ENCODE results near the gene MEX3C. TPM values are rescaled to one million over a fixed set of nuclear protein-coding genes. Genes with fewer than 3 reads are reported as not detected.

The MEX3C gene
- polyA plus RNA-seq, 1 donor from 2014 or later, result 58.6 TPM

DNA sequence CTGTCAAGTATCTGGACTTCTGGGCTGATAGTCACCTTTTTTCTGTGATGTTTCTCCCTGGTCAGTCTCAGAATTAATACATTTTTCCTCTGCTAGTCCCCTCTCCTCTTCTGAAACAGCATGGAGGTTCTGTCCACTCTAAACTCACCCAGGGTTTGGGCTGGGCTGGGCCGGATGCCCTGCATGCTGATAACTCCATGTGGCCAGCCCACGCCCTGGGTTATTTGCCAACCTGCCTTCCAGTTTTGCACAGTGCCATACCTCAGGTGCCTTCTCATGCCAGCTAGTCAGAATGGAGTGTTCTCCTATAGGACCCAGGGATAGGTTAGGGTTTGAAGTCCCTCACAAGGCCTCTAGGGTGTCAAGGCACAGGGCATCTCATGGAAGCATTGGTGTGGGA lies 32.2 kb downstream of the MEX3C start:
- TF ChIP-seq RAD21 (conservative IDR thresholded peaks at IDR 0.05) (no peak), EP300 (conservative IDR thresholded peaks at IDR 0.05; ENCODE audit: poor library complexity, severe bottlenecking) (no peak), SMC3 (conservative IDR thresholded peaks at IDR 0.05; ENCODE audit: poor library complexity) (no peak), MXI1 (conservative IDR thresholded peaks at IDR 0.05; ENCODE audit: poor library complexity, severe bottlenecking) (no peak), POLR2AphosphoS5 (IDR thresholded peaks at IDR 0.05) (no peak), EZH2 (IDR thresholded peaks at IDR 0.05; ENCODE audit: borderline replicate concordance, insufficient read depth, low read length, poor library complexity, severe bottlenecking) (no peak), TAF1 (IDR thresholded peaks at IDR 0.05; ENCODE audit: low read depth) (no peak)
- TF ChIP-seq, protein P1, sequence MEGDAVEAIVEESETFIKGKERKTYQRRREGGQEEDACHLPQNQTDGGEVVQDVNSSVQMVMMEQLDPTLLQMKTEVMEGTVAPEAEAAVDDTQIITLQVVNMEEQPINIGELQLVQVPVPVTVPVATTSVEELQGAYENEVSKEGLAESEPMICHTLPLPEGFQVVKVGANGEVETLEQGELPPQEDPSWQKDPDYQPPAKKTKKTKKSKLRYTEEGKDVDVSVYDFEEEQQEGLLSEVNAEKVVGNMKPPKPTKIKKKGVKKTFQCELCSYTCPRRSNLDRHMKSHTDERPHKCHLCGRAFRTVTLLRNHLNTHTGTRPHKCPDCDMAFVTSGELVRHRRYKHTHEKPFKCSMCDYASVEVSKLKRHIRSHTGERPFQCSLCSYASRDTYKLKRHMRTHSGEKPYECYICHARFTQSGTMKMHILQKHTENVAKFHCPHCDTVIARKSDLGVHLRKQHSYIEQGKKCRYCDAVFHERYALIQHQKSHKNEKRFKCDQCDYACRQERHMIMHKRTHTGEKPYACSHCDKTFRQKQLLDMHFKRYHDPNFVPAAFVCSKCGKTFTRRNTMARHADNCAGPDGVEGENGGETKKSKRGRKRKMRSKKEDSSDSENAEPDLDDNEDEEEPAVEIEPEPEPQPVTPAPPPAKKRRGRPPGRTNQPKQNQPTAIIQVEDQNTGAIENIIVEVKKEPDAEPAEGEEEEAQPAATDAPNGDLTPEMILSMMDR (IDR thresholded peaks at IDR 0.05; ENCODE audit: poor library complexity, severe bottlenecking), result no peak
- TF ChIP-seq, protein P2, sequence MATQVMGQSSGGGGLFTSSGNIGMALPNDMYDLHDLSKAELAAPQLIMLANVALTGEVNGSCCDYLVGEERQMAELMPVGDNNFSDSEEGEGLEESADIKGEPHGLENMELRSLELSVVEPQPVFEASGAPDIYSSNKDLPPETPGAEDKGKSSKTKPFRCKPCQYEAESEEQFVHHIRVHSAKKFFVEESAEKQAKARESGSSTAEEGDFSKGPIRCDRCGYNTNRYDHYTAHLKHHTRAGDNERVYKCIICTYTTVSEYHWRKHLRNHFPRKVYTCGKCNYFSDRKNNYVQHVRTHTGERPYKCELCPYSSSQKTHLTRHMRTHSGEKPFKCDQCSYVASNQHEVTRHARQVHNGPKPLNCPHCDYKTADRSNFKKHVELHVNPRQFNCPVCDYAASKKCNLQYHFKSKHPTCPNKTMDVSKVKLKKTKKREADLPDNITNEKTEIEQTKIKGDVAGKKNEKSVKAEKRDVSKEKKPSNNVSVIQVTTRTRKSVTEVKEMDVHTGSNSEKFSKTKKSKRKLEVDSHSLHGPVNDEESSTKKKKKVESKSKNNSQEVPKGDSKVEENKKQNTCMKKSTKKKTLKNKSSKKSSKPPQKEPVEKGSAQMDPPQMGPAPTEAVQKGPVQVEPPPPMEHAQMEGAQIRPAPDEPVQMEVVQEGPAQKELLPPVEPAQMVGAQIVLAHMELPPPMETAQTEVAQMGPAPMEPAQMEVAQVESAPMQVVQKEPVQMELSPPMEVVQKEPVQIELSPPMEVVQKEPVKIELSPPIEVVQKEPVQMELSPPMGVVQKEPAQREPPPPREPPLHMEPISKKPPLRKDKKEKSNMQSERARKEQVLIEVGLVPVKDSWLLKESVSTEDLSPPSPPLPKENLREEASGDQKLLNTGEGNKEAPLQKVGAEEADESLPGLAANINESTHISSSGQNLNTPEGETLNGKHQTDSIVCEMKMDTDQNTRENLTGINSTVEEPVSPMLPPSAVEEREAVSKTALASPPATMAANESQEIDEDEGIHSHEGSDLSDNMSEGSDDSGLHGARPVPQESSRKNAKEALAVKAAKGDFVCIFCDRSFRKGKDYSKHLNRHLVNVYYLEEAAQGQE (IDR thresholded peaks at IDR 0.05; ENCODE audit: borderline replicate concordance), result no peak
- H3K27me3 ChIP-seq (ENCODE audit: insufficient read depth, low read depth, low read length), result no peaks in the 10 kb centered on the region
- H3K36me3 ChIP-seq (ENCODE audit: insufficient read depth, low read length), result no peaks in the 10 kb centered on the region
- no peaks in the 10 kb centered on the region for H4K20me1 ChIP-seq (ENCODE audit: insufficient read depth)
- no peak overlapping the region for H3K4me2 ChIP-seq (ENCODE audit: low read length)
- H3K9ac ChIP-seq (ENCODE audit: low read length), result no peak overlapping the region
- H3K79me2 ChIP-seq (replicated peaks; ENCODE audit: insufficient read depth, low read length), result peaks cover 3% of the 10 kb centered on the region
- H3K27ac ChIP-seq (ENCODE audit: low read length), result no peak overlapping the region
- H3K4me3 ChIP-seq (ENCODE audit: low read length), result no peak overlapping the region
- H3K9me2 ChIP-seq (ENCODE audit: insufficient read depth, low read length), result no peaks in the 10 kb centered on the region
- H3F3A ChIP-seq (ENCODE audit: insufficient read depth, low read length, poor library complexity, severe bottlenecking), result no peaks in the 10 kb centered on the region
- H3K9me3 ChIP-seq (ENCODE audit: low read length), result no peaks in the 10 kb centered on the region
- H2AFZ ChIP-seq (ENCODE audit: low read depth, low read length), result no peak overlapping the region

- Histone ChIP-seq H3K9me3 (ENCODE audit: low read length) (no peaks in the 10 kb centered on the region), H3K79me2 (replicated peaks; ENCODE audit: insufficient read depth, low read length) (peaks cover 3% of the 10 kb centered on the region), H3K4me3 (ENCODE audit: low read length) (no peak overlapping the region), H3K27ac (ENCODE audit: low read length) (no peak overlapping the region), H3K4me2 (ENCODE audit: low read length) (no peak overlapping the region), H4K20me1 (ENCODE audit: insufficient read depth) (no peaks in the 10 kb centered on the region), H3K9ac (ENCODE audit: low read length) (no peak overlapping the region), H2AFZ (ENCODE audit: low read depth, low read length) (no peak overlapping the region), H3K36me3 (ENCODE audit: insufficient read depth, low read length) (no peaks in the 10 kb centered on the region), H3K27me3 (ENCODE audit: insufficient read depth, low read depth, low read length) (no peaks in the 10 kb centered on the region), H3F3A (ENCODE audit: insufficient read depth, low read length, poor library complexity, severe bottlenecking) (no peaks in the 10 kb centered on the region), H3K9me2 (ENCODE audit: insufficient read depth, low read length) (no peaks in the 10 kb centered on the region)
- TF ChIP-seq SMC3 (conservative IDR thresholded peaks at IDR 0.05; ENCODE audit: poor library complexity), result no peak
- TF ChIP-seq MXI1 (conservative IDR thresholded peaks at IDR 0.05; ENCODE audit: poor library complexity, severe bottlenecking), result no peak
- TF ChIP-seq TAF1 (IDR thresholded peaks at IDR 0.05; ENCODE audit: low read depth), result no peak
- TF ChIP-seq, protein P2 (IDR thresholded peaks at IDR 0.05; ENCODE audit: borderline replicate concordance), result no peak
- no peak for TF ChIP-seq POLR2AphosphoS5 (IDR thresholded peaks at IDR 0.05)
- TF ChIP-seq, protein P1 (IDR thresholded peaks at IDR 0.05; ENCODE audit: poor library complexity, severe bottlenecking), result no peak
- no peak for TF ChIP-seq RAD21 (conservative IDR thresholded peaks at IDR 0.05)
- TF ChIP-seq EP300 (conservative IDR thresholded peaks at IDR 0.05; ENCODE audit: poor library complexity, severe bottlenecking), result no peak
- no peak for TF ChIP-seq EZH2 (IDR thresholded peaks at IDR 0.05; ENCODE audit: borderline replicate concordance, insufficient read depth, low read length, poor library complexity, severe bottlenecking)
These were observed 32.7 kb downstream of the MEX3C start for GRCh38 chr18:51164761-51165281.

Measured in neural cell (in vitro differentiated cells).